HuH-7.5 (cell line): ENCODE data around the gene ISG20.
"Not testable (repeated sequence)": the region's sequence is repeated elsewhere in the genome, so short reads cannot be mapped to it uniquely, and the experiment has no call there.

Experiments used
- DNase-seq: peaks from one replicate; pipeline ENCODE4 v3.0.0; 2011; ENCODE audit warnings: low spot score

Gene ISG20

DNA sequence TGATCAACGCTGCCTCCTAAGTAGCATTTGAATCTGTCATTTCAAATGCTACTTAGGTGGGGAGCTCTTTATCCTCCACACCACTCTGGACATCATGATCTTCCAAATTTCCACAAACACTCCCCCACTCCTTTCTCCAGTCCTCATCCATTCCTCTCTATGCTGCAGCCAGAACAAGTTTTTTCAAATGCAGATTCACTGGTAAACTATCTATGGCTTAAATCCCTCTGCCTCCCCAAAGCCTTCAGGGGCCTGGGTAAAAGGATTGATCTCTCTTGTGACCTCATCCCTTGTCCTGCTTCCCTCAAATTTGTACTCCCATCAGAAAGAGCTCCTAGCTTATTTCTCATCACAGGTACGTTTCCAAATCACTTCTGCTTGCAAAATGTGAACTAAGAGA is 19.0 kb upstream of the ISG20 start:
- no peak for DNase-seq

DNA sequence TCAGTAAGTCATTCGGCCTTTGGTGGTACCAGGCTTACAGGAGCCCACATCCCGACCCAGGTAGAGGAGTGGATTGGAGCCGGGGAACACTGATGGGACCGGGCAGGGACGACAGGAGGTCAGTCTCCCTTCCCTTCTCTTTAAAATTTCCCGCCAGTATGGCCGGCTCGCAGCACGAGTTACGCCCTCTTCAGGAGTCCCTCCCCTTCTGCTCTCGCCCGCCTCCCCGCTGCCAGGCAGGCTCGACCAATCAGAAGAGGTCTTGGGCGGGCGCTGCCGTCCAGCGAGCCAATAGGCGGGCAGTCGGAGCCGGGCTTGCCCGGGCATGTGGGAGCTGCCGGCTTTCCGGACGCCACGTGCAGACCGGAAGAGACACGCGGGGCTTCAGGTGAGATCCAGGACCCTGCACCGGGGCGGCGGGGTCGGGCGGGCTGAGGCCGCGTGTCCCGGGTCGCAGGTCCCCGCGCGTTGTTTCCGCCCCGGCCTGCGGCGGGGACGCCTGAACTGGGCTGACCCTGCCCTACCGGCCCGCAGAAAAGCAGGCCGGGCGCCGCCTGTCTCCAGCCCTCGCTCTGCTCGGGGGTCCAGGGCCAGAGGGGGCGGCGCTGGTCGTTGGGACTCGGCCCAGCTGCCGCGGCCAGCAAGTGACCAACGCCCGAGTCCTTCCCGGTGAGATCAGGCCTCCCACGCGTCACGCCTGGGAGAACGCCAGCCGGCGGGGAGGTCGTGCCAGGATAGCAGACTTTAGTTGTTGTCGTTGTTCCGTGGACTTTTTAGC is 17.6 kb upstream of the ISG20 start, which contains the start of gene AEN:
AEN (plus strand) TSS at position 346 of the 778 bp plus-strand sequence. CDS start 4,870 bp downstream, outside the sequence.
- DNase-seq = peak; percentile 99

DNA sequence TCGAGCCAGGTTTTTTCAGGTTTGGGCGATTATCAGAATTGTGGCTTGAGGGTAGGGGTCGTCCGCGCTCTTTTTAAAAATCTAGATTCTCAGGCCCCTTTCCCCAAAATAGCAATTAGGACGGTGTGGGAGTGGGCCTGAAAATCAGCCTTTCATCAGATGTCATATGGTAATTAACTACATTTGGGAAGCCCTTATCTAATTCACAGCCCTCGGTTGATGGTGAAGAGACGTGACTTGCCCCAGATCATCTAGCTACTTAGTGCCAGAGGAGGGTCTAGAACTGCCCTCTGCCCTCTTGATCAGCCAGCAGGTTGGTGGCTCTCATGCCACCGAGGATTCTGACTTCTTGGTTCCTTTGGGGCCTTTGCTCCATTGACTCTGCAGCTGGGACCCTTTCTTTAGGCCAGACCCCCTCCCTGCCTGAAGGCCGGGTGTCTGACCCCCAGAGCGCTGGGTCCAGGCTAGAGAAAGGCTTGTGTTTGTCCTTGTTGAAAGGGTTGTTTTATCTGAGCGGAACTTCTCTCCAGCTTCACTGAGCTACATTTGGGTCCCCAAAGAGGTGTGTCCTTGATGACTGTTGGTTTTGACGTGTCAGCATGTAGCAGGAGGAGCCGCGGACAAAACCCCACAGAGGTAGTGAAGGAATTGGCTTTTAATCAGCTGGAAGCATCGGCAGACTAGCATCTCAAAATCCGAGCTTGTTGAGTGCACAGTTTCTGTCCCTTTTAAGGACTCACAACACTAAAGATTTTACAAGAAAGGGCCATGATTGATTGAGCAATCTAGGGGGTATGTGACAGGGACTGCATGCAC is 16.8 kb upstream of the ISG20 start:
- peak; percentile 52 for DNase-seq

DNA sequence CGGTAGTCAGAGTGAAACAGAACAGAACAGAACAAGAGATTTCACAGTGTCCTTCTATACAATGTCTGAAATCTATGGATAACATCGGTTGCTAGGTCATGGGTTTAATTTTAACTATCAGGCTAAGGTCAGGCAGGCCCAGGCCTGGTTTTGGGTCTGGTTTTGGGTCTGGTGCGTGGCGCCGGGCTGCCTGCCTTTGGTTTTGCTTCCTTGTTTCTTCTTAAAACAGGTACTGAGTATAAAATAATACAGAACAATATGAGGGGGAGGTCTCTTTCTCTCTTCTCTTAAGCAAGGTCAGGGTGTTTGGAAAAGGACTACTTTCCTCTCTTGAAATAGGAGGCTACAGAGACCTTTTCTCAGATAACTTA is 16.2 kb upstream of the ISG20 start:
- no peak for DNase-seq

DNA sequence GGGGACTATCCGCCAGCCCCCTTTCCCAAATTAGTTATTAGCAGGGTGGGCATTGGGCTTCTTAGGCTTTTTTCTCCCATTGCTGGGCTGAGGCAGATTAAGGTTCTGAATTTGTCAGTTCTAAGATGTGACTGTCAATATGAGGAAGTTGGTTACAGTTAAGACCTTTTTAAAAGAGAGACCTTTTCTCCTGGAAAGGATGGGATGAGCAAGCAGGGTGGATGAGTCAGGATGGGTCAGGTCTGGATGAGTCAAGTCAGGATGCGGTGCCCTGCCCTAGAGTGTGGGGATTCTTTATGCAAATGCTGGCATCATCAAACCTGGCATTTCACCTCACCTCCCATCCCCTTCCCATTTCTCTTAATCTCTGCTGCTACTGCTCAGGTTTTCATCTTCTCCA is 15.8 kb upstream of the ISG20 start:
- no peak for DNase-seq

DNA sequence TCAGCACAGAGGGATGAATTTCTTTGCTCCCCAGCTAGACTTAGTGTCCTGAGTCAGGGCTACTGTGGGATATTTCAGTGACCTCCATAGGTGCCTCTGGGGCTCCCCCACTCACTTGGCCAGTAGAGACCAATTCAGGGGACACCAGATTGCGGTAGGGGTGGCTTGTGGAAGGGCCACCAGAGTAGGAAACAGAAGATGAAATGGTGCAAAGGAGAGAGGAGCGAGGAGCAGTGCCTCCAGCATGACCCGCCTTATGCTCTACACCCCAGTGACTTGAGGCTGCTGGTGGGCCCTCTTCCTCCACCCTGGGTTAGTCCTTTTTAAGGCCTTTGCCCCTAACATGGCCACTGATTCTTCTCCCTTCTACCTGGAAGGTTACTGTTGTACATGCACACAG is 15.2 kb upstream of the ISG20 start:
- DNase-seq = no peak

DNA sequence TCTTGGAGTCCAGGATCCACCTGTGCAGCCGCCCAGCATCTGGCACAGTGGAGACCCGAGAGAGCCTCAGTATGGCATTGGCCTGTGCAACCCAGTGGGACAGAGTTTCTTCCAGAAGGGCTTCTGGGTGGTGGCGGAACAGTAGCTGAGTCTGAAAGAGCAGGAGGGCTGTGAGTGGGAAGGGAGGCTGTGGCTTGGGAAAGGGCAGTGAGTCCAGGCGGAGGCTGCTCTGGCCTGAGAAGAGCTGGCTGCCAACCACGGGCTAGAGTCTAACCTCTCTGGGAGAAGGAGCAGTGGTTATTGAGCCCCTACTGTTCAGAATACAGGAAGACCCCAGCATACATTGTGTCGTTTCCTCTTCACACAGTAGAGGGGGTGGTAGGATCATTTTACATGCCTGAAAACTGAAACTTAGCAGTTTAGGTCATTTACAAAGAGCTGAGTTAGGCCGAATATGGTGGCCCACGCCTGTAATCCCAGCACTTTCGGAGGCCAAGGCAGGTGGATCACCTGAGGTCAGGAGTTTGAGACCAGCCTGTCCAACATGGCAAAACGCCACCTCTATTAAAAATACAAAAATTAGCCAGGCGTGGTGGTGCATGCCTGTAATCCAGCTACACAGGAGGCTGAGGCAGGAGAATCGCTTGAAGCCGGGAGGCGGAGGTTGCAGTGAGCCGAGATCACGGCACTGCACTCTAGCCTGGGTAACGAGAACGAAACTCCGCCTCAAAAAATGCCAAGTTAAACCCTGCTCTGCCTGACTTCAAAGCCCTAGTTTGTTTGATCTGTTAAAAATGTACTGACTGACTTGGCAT is 14.5 kb upstream of the ISG20 start:
- DNase-seq = no peak

DNA sequence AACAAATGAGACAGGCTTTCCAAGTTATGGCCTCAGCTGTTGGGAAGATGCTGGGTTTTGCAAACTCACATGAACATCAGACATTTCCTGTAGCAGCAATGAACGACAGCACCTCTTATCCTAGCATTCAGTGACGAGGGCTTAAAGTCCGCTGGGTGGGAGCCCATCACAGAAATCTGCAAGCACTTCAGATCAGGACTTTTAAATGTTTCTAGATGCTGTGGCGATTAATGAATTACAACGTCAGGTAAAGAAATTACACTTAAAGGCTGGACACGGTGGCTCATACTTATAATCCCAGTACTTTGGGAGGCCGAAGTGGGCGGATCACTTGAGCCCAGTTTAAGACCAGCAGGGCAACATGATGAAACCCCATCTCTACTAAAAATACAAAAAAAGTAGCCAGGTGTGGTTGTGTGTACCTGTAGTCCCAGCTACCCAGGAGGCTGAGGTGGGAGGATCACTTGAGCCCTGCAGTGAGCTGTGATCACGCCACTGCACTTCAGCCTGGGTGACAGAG is 13.8 kb upstream of the ISG20 start:
- DNase-seq = no peak

DNA sequence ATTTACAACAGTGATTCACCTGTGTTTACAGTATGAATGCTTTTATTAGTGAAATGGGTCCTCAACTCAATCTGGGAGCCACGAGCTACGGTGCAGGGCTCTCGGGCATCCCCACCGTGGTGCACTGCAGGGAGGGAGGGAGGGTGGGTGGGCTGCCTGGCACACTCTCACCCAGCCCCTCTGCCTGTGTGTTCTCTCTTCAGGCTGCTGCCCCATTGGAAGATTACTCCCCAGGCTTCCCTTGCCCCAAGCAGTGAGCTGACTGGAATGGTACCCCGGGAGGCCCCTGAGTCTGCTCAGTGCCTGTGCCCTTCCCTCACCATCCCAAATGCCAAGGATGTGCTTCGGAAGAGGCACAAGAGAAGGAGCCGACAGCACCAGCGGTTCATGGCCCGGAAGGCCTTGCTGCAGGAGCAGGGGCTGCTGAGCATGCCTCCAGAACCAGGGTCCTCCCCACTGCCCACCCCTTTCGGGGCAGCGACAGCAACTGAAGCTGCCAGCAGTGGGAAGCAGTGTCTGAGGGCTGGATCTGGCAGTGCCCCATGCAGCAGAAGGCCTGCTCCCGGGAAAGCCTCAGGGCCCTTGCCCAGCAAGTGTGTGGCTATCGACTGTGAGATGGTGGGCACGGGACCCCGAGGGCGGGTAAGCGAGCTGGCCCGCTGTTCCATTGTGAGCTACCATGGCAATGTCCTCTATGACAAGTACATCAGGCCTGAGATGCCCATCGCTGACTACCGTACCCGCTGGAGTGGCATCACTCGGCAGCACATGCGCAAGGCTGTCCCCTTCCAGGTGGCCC is 12.7 kb upstream of the ISG20 start:
- no peak for DNase-seq

DNA sequence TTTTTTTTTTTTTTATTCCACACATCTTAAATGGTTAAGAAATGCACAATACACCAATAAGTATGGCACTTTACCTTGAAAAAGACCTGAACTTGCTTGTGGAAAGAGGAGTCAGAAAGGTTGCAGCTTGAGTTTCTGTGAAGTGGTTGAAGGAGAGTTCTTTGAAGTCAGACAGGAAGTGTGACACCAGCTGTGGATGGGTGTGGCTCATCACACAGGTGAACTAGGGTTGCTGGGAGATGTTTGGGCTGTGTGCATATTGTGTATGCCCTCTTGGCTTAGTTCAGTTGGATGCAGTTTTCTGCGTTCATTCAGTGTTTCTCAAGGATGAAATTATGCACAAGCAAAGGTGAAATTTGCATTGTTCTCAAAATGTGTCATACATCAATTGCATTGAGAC is 11.4 kb upstream of the ISG20 start:
- no peak for DNase-seq

DNA sequence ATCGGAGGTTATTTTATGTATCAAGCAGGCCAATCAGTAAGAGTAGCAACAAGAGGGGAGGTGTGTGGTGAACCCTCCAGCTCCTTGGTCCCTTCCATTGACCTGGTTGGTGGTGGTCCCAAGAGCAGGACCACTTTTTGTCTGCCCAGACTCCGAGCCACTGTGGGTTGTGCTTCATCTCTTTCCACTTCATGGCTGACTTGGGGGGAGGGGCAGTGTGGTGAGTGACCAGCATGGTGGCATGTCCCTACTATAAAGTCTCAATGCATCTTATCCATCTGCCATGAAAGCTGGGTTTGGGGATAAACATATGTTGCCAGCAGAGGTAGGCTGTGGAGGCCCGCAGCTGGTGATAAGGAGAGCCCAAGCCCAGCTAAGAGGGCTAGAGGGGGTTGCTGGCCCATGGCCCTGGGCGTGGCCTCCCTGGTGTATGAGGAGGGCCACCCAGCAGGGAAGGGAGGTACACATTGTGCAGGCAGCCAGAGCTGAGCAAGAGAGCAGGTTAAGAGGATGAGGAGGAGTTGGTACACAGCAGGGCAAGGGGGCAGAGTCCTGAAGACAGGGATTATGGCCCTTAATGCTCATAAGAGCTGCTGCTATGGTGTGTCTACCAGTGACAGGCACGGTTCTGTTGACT is 10.7 kb upstream of the ISG20 start:
- DNase-seq = no peak

DNA sequence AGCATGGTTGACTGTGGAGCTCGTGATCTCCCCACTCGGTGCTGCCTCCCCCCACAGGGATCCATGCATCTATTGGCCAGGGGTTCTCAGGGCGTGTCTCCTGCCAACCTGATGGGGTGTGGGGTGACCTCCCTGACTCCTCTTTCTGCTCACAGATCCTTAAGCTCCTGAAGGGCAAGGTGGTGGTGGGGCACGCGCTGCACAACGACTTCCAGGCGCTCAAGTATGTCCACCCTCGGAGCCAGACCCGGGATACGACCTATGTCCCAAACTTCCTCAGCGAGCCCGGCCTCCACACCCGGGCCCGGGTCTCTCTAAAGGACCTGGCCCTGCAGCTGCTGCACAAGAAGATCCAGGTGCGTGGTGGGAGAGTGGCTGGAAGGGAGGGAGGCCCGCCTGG is 9.7 kb upstream of the ISG20 start:
- DNase-seq = no peak

DNA sequence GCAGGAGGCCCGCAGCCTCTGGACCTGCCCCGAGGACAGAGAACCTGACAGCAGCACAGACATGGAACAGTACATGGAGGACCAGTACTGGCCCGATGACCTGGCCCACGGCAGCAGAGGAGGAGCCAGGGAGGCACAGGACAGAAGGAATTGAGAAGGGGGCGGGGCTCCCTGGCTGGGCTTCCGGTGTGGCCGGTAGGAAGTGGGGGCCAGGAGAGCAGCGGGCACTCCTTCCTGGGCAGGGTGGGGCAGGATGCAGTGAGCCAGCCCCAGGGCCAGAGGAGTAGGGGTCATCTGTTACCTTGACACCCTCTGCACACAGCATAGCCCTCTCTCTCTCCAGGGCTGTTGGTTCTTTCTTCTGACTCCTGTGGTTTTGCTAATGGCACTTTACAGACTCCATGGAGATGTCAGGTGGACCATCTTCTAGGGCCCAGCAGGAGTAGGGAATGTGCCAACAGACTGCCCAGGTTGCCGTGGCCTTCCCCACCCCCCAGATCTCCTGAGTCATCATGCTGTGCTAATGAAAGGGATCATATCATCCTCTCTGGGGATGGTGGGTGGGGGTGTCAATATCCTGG is 8.6 kb upstream of the ISG20 start:
- DNase-seq = no peak

DNA sequence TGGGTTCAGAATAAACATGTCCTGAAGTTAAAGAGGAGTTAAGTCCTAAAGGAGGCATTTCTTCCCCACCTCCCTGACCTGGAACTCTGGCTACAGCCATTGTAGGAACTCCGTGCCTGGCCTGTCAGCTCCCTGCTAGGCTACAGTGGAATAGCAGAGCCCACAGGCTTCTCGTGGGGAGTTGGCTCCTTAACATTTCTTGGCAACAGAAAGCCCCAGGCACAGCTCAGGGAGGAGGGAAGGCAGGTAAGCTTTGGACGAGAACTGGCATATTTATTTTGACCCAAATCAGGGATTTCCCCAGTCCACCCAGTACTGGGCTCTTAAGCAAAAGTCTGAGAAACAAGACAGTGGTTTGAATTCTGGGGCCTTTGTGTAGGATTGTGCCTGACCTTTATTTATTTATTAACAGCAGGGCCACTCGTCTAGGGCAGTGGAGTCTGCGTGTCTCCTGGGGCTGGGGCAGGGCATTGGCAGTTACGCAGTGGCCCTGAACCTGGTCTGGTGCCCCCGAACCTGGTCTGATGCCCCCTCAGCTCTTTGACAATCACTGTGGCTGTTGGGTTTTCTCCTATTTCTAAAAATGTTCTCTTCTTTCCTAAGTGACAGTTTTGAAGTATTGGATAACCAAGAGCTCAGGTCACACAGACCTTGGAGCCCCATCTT is 7.9 kb upstream of the ISG20 start:
- DNase-seq = no peak

DNA sequence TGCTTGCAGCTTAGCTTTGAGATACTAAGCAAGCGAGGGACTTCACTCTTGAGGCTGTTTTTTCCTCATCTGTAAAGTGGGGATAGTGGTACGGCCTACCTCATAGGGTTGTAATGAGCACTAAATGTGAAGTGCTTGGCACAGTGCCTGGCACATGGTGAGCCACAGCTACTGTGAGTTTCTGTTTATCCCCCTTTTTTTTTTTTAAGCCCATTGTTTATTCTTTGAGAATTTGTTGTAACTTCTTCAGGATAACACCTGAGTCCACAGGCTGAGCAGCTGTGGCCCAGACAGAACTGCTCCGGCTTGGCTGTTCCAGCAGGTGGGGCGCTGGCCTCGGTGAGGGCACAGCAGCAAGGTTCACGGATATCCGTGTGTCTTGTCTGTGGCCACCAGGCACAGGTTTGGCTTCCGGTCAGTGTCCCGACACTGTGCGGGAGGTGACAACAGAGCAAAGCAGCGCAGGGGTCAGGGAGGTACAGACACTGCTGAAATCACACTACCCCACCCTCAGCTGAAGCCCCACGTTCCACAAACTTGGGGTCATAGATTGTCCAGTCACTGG is 7.3 kb upstream of the ISG20 start:
- no peak for DNase-seq

DNA sequence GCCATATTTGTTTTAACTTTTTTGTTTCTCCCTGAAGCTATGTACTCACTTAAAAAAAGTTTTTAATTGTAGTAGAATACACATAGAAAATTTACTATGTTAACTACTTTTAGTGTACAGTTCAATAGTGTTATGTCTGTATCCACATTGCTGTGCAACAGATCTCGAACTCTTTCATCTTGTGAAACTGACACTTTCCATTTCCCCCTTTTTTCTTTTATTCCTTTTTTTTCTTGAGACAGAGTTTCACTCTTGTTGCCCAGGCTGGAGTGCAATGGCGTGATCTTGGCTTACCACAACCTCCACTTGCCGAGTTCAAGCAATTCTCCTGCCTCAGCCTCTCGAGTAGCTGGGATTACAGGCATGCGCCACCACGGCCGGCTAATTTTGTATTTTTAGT is 6.0 kb upstream of the ISG20 start:
- DNase-seq = not testable (repeated sequence)

DNA sequence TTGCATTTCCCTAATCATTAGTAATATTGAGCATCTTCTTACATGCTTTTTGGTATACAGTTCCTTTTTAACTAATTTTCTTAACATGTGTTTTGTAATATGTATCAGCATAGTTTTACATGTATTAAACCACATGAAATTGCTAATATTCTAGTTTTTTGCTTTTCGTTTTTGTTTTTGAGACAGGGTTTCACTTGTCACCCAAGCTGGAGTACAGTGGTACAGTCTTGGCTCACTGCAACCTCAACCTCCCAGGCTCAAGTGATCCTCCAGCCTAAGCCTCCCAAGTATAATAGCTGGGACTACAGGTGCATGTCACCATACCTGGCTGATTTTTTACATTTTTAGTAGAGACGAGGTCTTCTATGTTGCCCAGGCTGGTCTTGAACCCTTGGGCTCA is 4.4 kb upstream of the ISG20 start:
- no peak for DNase-seq

DNA sequence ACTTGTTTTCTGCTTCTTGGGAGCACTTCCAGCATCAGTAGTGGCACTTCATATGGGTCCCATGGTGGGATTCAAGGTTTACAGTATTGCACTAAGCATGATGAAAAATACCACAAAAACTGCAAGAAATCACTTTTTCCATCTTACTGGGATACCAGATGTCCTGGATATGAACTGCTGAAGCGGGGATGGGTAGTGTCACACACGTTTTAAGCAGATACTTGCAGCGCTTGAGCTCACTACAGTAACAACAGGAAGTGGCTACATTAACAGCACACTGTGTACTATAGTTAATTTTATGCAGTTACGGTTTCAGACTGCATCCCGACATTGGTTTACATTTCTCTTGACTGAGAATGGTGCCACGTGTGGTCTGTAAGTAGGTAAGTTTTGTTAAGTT is 3.5 kb upstream of the ISG20 start:
- no peak for DNase-seq

DNA sequence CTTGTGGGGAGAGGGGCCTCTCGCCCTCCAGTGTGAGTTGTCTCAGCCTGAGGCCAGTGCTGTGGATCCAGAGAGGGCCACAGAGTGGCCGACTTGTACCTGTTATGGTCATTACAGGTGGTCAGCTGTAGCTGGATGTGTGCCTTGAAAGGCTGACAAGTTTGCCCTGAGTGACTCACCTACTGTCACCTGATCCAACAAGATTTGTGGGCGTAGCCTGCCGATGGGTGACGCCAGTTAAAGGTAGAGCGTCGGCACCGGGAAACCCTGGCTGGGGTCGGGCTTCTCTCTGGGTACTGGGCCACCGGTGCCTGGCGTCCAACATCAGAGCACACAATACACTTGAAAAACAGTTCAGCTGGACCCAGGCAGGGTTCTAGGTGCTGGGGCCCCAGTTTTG is 2.8 kb upstream of the ISG20 start:
- no peak for DNase-seq

DNA sequence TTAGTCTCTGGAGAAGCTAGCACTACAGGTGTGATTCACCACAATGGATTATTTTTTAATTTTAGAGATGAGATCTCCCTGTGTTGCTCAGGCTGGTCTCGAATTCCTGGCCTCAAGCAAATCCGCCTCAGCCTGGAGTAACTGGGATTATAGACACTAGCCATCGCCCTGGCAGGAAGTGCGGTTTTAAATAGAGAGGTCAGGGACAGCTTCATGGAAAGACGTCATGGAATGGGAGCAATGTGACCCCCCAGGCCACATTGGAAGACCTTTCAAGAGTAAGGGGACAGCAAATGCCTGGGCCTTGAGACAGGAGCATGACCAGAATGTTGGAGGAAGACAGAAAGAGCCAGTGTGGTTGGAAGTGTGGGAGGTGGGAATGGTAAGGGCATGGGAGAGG is 2.2 kb upstream of the ISG20 start:
- DNase-seq = no peak
